Ishikawa (cell line): ENCODE measurements around the gene NECAB2.

Experiments used
- EP300 ChIP-seq: IDR thresholded peaks from 2 replicates; pipeline ENCODE4 v1.6.1; 2012; ENCODE audit warnings: borderline replicate concordance
- REST ChIP-seq: IDR thresholded peaks from 2 replicates; pipeline ENCODE4 v1.6.1; 2012; ENCODE audit warnings: low read depth, mild to moderate bottlenecking
- TAF1 ChIP-seq: IDR thresholded peaks from 2 replicates; pipeline ENCODE4 v1.6.1; 2012; ENCODE audit warnings: low read depth, mild to moderate bottlenecking

DNA sequence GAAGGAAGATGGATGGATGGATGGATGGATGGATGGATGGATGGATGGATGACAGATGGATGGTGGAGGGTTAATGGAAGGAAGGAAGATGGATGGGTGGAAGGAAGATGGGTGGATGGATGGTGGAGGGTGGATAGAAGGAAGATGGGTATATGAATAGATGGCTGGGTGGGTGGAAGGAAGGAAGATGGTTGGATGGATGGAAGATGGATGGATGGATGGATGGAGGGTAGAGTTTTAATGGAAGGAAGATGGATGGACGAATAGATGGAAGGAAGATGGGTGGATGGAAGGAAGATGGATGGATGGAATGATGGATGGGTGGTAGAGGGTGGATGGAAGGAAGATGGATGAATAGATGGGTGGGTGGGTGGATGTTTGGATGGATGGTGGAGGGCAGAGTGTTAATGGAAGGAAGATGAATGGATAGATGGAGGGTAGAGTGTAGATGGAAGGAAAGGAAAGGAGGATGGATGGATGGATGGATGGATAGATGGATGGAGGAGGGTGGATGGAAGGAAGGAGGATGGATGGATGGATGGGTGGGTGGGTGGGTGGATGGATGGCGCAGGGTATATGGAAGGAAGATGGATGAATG, 47.1 kb upstream of the NECAB2 start:
- TF ChIP-seq EP300 (no peak), REST (no peak), TAF1 (no peak)
